NCI-H82 treated with DMSO at 0.1 percent for 48 hours (cell line): ENCODE results near the gene SHROOM3.

ENCODE experiments used
- DNase-seq: peaks from one replicate; lab custom pipeline; 2025; ENCODE audit not compliant: unreplicated experiment; lab: John Stamatoyannopoulos, UW

SHROOM3 gene

DNA sequence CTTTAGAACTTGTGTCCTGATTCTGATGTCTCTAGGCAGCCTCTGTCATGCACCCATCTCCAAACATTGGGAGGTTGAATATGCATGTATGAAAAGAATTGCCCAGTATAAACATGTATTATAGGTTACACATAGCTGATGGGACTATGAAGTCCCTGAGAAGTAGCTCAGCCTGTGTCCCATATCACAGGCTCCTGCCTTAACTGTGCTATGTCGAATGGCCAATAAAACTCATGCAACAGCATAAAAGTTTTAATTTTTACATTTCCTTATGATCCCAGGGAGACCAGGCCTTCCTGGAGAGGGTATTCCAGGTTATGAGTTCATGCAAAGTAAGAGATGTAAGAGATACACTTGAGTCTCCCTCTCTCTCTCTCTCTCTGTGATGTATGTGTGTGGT, 217.4 kb downstream of the SHROOM3 start:
- DNase-seq: no peak

DNA sequence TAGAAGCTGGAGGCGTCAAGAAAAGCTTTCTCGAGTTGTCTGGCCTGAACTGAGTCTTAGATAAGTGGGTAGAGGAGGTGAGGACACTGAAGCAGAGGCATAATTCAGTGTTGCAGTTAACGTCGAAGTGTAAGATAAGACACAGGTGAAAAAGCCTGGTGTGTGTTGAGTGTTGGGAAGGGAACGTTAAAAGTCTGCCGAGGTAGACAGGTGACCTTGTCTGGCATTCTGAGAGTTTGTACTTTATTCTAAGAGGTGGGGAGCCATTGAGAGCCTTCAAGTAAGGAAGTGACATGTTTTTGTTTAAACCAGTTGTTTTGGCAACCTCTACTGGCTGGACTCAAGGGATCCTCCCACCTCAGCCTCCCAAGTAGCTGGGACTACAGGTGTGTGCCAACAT, 219.1 kb downstream of the SHROOM3 start:
- DNase-seq: no peak

DNA sequence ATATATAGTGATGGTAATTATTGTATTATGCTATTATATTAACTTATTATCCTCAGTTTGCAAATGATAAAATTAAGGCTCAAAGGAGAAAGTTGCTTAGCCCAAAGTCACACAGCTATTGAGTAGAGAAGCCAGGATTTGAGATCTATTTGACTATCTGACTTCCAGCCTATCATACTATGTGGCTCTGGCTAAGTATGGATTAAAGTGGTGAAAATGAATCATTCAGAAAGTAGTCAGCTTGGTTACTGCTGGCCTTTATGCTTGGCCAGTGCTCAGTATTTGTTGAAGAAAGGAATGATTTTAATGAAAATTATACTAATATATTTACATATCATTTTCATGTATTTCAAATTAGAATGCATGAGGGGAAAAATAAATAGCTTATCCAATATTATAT, 219.8 kb downstream of the SHROOM3 start:
- DNase-seq: no peak

DNA sequence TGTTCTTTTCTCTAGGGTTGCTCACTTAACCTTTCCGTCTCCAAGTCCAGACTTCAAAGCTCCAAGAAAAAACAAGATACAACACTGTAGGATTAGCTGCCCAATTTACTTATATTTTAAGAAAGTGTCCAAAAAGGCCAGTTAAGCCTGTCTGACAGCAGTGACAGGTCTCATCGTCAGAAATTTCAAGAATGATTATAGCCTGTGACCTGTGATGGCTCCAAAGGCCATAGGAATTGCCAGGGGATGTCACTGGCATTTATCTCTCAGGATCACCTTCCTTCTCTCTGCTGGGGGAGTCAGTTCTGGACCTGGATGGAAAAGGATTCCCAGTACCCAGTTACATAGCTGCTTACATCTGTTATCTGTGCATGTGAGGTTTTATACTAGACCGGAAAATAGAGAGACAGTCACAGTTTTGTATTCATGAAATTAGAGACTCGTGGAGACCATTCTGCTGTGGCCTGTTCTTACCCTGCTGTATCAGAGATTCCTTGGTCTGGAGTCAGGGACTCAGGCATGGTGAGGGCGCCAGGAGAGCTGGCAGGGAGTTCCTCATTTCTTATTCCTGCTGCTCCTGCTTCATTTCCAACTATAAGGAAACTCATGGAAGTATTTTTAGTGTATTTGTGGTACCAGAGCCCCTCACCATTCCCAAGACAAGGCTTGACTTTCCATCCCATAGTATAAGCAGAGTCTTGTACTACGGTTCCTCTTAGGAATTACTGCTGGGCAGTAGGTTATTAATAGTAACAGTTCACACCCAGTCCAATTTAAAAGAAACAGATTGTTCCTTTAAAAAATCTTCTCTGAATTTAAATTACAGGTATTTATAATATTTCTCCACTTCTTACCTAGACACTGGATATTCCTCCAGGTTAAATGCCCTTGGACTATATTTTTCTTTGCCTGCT, 220.8 kb downstream of the SHROOM3 start:
- DNase-seq: no peak

DNA sequence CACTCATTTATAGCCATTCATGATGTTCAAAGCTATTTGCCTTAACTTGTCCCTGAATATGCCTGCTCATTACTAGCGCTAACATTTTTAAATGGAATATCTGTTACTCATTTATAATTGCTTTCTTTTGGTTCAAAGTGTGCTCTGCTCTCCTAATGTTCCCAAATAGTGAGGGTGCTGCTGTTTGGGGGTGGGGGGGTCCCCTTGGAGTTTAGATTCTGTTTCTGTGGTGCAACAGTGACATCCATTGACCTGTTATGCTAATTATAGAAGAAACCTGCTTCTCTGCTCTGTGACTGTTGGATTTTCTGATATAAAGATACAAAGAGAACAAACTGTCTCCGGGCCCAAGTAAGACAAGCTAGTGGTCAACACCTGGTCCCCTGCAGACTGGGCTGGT, 222.4 kb downstream of the SHROOM3 start:
- no peak for DNase-seq

DNA sequence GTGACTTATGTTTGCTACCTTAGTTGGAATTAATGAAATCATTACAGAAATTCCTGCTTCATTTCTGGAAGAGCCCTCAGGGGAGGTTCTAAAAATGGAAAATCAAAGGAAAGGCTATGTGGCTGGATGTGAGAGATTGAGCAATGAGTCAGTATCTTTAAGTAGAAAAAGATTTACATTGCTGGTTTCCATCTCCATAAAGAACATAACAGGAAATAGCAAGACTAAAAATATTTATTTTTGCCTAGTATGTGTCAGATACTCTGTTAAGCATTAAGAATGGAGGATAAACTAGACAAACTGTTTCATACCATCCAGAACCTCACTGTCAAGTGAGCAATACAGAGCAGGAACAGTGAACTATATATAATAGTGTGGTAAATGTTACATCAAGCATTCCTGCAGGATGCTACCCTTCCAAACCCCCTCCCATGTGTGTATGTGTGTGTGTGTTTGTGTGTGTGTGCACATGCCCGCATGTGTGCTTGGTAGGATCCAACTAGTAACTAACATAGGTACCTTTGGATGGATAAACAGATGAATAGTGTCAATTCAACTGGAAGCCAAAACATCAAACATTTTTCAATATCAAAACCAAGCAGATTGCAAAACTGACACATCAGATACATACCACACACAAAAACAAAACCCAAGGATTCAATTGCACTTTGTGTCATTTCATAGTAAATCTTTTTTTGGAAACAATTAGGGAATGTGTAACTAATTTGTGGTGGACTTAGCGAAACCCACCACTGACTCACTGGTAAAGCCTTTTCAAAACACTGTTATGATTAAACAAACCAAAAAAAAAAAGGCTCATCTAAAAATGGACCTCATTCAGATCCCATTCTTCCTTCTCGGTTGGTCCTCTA, 223.4 kb downstream of the SHROOM3 start:
- no peak for DNase-seq

DNA sequence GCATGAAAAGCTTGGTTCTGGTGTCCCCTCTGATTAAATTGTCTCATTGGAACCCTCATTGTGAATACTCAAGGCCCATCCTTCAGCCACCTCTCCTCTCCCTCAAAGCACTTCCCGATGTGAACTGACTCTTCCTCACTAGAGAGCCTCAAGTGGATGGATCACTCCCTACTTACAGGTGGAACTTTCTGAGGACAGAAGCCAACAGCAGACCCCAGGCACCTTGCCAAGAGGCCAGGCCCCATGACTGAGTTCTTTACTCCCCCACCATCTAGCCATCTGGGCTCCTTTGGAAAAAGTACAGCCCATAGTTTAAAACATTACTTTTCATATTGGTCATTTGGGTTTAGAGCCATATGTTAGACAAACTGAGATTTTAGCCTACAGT, 224.1 kb downstream of the SHROOM3 start:
- DNase-seq: no peak

DNA sequence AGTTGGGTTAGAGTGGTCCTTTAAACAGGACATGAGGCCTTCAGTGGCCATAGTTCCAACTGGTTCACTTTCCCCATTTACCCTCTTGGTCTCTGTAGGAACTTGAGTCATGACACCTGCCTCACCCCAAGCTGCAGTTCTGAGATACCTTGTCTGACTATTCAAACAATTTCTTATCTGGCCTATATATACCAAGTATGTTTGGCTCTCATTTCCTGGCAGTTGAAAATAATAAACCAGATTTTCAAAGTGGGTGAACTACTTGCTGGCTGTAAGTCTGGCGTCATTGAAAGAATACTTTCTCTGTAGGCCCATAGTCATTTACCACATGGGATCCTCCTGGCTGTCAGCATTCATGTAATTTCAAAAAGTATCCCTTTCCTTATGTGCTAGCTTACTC, 228.8 kb downstream of the SHROOM3 start:
- DNase-seq: no peak

DNA sequence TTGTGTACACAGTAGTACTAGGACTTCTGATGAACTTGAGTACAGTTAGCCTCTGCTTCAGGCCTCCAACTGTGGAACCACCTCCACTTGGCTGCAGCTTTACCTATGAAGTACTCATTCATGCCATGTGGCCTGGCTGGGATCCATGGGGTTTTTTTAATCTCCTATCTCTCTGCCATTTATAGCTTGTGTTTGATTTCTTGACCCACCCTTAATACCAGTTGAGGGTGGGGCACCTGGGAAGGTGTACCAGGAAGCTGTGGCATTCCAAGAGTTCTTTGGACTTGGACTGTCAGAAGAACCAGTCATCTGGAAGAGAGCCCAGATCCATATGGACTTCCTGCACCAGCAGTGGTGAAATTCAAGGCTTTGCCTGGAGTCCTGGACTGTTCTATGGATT, 230.1 kb downstream of the SHROOM3 start:
- no peak for DNase-seq

DNA sequence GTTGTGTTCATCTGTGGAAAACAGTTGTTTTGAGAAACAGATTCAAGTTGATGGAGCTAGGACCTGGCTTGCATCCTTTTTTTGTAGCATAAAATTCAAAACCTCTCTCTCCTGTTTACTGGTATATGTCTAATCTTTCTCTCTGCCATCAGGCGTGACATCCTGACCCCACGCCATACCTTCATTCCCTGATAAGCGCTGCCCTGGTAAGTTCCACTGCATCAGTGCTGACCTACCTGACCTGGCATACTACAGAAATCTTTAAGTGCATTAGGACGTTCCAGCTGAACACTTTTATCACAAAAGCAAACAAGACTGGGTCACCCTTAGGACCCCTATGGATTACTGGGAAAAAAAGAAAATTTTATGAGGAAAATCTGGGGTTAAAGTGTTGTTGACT, 230.7 kb downstream of the SHROOM3 start:
- DNase-seq: no peak

DNA sequence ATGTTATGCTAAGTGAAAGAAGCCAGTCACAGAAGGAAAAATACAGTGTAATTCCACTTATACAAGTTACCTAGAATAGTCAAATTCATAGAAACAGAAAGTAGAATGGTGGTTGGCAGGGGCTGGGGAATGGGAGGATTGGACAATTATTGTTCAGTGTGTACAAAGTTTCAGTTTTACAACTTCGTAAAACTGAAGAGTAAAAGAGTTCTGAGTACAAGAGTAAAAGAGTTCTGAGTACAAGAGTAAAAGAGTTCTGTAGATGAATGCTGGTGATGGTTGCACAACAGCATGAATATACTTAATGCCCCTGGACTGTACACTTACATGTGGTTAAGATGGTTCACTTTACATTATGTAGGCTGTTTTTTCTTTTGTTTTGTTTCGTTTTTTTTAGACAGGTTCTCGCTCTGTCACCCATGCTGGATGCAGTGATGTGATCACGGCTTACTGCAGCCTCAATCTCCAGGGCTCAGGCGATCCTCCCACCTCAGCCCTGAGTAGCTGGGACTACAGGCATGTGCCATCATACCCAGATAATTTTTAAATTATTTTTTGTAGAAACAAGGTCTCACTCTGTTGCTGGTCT, 232.0 kb downstream of the SHROOM3 start:
- DNase-seq: no peak

DNA sequence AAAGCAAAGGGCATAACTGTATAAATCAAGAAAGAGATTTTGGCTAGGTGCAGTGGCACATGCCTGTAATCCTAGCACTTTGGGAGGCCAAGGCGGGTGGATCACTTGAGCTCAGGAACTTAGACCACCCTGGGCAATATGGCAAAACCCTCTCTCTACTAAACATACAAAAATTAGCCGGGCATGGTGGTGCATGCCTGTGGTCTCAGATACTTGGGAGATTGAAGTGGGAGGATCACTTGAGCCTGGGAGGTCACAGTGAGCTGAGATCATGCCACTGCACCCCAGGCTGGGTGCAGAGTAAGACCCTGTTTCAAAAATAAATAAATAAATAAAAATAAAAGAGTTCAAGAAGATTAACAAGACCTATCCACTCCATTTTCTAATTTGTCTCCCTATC, 235.6 kb downstream of the SHROOM3 start:
- DNase-seq: no peak

DNA sequence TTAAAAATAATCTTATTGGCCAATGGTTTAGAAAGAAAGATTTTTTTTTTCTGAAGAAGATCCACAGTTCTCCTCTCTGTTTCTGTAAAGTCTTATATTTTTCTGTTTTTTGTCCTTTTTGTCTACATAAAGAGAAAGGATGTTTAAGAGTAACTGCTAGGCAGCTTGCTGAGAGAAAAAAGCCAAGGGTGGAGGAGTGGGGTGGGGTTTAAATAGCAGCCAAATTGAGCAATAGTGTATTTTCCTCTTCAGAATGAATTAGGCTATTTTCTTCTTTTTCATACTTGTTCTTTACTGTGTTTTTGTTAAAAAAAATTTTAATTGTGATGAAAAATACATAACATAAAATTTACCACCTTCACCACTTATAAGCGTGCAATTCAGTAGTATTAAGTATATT, 238.3 kb downstream of the SHROOM3 start:
- DNase-seq: no peak

DNA sequence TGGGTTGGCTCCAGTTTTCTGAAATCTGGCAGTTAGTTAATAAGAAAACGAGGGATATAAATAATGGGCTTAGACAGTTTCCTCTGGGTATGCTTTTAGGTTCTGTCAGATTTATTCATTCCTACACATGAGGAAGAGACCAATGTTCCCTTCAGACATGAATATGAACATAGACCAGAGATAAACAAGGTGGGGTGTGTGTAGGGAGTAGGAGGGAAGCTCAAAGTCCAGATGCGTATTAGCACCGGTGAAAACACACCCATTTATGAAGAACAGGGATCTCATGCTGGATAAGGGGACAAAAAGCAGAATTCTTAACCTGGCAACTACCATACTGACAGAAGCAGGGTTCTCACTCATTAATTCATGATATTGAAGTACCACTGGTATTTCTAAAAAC, 240.0 kb downstream of the SHROOM3 start:
- DNase-seq: no peak

DNA sequence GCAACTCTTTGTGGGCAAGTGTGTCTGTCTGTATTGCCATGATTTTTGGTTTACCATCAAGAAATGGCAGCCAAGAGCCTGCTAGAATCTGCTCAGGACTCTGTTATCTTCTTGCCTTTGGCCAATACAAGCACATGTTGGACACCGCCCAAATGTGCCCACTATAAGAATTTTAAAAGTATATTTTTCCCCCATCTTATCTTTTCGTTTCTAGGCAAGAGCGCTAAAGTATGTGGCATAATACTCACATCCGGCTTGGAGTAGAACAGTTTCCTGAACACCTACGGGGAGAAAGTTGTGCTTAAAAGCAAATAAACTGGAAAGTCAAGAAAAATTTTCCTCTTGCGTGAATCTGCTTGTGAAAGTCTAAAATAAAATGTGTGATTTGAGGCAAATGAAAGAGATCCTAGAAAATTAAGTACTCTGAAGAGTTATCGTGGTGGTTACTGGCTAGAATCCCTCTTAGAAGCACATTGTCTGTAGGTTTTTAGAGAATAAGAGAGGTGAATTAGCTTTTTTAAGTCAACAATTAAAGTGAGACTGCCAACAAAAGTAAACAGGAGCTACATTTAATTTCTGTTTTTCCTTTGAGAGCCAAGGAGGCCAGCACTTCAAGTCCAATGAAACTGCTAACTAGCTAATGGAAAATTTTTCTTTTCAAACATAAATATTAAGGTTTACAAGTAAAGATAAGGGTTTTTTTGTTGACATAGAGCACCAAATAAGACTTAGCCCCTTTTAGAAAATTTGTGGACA, 242.7 kb downstream of the SHROOM3 start:
- DNase-seq: no peak

DNA sequence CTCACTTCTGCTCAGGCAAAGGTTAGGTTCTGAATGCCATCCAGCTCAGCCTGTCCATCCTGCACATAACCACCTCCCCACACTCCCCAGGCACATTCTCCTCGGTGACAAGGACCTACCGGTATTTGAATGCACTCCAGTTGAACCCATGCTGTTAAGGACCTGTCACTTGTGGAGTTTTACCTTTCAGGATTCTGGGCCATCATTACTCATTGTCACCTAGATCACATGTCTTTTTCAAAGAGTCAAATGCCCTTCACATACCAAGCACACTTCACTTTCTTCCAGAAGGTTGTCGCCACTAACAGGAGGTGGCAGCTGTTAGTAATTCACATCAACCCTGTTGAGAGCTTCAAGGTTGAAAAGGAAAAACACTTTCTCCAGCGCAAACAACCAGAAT, 244.7 kb downstream of the SHROOM3 start:
- DNase-seq: no peak

DNA sequence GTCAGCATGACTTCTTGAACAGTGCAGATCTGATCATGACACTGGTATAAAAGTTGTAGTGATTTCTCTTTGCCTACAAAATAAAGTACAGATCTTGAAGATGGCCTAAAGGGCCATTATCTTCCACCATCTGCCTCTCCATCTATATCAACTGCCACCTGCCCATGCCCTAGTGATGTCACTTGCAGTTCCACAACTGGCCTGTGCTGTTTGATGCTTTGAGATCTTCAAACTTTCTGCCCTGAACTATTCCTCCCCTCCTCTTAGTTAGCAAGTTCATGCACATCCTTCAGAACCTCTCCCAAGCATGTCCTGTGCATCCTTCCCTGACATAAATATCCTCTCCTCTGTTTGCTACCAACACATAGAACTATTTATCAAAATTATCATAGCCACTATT, 245.9 kb downstream of the SHROOM3 start:
- no peak for DNase-seq

DNA sequence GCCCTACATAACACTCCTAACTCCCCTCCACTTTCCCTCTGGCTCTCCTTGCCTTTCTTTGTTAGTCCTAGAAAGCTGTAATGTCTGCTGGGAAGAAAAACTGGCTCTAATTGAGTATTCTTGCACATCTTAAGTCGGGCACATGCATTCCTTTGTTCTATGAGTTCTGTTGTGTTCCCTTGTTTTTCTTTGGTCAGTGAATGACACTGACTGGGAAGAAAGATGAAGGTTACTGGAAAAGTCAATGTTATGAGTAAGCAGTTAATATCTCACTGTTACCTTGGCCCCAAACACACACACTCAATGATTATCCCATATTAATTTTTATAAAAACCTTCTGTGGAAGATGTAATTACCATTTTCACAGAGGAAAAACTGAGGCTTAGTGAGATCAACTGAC, 247.0 kb downstream of the SHROOM3 start:
- no peak for DNase-seq

DNA sequence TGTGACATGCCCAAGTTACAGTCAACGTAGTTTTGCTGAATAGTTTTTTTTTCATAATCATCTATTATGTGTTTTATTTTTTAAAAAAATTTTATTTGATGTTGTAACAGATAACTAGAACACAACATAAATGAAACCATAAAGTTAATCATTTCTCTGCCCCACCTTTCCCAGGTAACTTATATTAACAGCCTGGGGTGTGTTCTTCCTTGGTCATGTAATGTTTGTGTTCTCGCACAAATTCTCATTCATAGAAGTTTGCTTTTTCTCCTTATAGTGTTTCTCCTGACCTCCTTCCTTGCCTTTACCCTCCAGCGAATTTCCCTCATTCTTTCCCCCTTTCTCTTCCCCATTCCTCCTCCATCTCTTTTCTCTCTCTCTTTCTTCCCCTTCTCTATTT, 248.1 kb downstream of the SHROOM3 start:
- DNase-seq: no peak

DNA sequence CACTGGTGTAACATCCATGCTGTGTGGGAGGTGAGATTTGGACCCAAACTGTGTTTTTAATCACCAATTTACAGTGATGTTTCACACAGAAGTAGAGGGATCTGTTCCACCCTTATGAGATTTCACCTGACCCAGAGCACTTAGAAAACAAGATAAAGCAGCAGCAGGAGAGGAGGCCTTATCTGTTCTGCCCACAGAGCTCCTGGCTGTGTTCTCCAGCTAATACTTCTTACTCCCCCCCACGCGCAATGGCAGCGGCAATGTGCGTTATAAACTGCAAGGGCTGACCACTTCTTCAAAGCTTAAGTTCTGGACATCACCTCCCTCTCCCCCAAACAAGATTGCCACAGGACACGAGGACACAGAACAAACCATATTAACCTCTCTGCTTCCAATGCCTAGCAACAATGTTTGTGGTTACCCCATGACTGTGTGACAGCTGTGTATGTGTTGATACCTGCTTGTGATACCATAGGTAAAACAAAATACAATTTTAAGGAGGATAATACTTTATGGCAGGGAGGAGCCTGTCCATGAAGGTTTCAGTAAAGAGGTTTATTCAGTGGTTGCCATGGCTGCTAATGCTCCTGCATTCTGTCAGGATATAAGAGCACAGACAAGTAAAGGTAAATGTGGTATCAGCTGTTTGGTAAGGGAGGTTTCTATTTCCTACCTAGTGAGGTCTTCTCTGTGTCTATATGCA, 252.9 kb downstream of the SHROOM3 start:
- DNase-seq: peak; percentile 12
